ENCODE results near the gene SIL1. TPM values are rescaled to one million over a fixed set of nuclear protein-coding genes. Genes with fewer than 3 reads are reported as not detected.

SIL1 gene
- total and polyA plus RNA-seq, 2 of the 8 experiments (the other 6 are each of a cell fraction or from before 2014, with no cell fraction given): 8.3 to 12.8 TPM

- Histone ChIP-seq H3K23ac (ENCODE audit: insufficient read length) (no peak overlapping the region), H3K27ac (ENCODE audit: low read depth, low read length) (no peak overlapping the region), H3K4me1 (replicated peaks in 1 of 4; ENCODE audit: control insufficient read depth in 3 of 4, insufficient read depth in 4 of 4, low read length in 3 of 4) (peaks cover 0 to 5% (median 0%) of the 10 kb centered on the region in 4 experiments; a peak in 1 of 7 replicates), H3K79me2 (ENCODE audit: control insufficient read depth in 1 of 2, insufficient read depth in 2 of 2, low read length in 2 of 2) (no peaks in the 10 kb centered on the region), H3K23me2 (ENCODE audit: low read depth, low read length) (no peaks in the 10 kb centered on the region), H3K9me3 (ENCODE audit: insufficient read depth in 2 of 2, low read depth in 1 of 2, low read length in 1 of 2) (no peaks in the 10 kb centered on the region), H3K36me3 (ENCODE audit: control insufficient read depth in 2 of 4, insufficient read depth in 4 of 4, low read length in 3 of 4) (no peaks in the 10 kb centered on the region), H2BK5ac (ENCODE audit: low read depth, low read length) (no peak overlapping the region), H3K14ac (ENCODE audit: insufficient read length) (no peak overlapping the region), H2BK15ac (ENCODE audit: low read length) (no peak overlapping the region), H4K91ac (replicated peaks; ENCODE audit: insufficient read length, low read length) (no peak overlapping the region), H4K8ac (ENCODE audit: extremely low read depth, insufficient read depth, low read length) (no peak overlapping the region), H3K9ac (replicated peaks in 1 of 4; ENCODE audit: extremely low read depth in 1 of 4, low read depth in 3 of 4, low read length in 3 of 4) (no peak overlapping the region), H3K4me3 (ENCODE audit: extremely low read depth in 1 of 4, insufficient read depth in 2 of 4, low read depth in 3 of 4, low read length in 4 of 4) (no peak overlapping the region), H3K56ac (replicated peaks; ENCODE audit: insufficient read length, low read depth, low read length) (no peak overlapping the region), H2AK5ac (ENCODE audit: low read depth, low read length) (no peak overlapping the region), H3K4me2 (ENCODE audit: insufficient read depth in 1 of 2, low read depth in 2 of 2, low read length in 2 of 2) (no peak overlapping the region), H2BK12ac (ENCODE audit: low read depth, low read length) (no peak overlapping the region; the same call in 1 of the 2 replicates), H4K20me1 (replicated peaks in 1 of 2; ENCODE audit: control insufficient read depth in 1 of 2, insufficient read depth in 2 of 2, low read length in 2 of 2) (no peaks in the 10 kb centered on the region), H3K79me1 (ENCODE audit: low read depth, low read length) (no peaks in the 10 kb centered on the region), H2BK120ac (replicated peaks; ENCODE audit: low read depth, low read length) (no peak overlapping the region), H4K5ac (ENCODE audit: insufficient read length, low read depth, low read length) (no peak overlapping the region), H2BK20ac (ENCODE audit: low read length) (no peak overlapping the region), H3K18ac (ENCODE audit: extremely low read depth, low read length) (no peak overlapping the region), H3K27me3 (replicated peaks in 1 of 4; ENCODE audit: control insufficient read depth in 3 of 4, extremely low read depth in 1 of 4, insufficient read depth in 3 of 4, low read length in 3 of 4) (no peaks in the 10 kb centered on the region; a peak in 1 of 7 replicates), H3K4ac (replicated peaks; ENCODE audit: insufficient read length, low read depth, low read length) (no peak overlapping the region), H2AFZ (ENCODE audit: low read length) (no peak overlapping the region)
- WGBS, 2 experiments (ENCODE audit: extremely low coverage in 1 of 2, insufficient coverage in 1 of 2, insufficient read length in 1 of 2, insufficient replicate concordance in 2 of 2, low coverage in 1 of 2, low lambda C conversion rate in 2 of 2, missing lambda C conversion rate in 1 of 2): 92% methylated on average over 10 of the region's 10 CpGs; no CpG with 5 or more reads in 1 of the 2 experiments
- ChIA-PET CTCF (ENCODE audit: partially characterized antibody) (interaction anchor here (0.7 to 7.7 kb wide), 12 partner anchors 10 to 382 kb away, joined by 3 to 39 read pairs (median 3); no protein-coding TSS in a partner anchor), POLR2A (ENCODE audit: partially characterized antibody) (interaction anchor here (0.6 to 0.9 kb wide), 3 partner anchors 9 to 219 kb away, joined by 3 to 5 read pairs (median 4); no protein-coding TSS in a partner anchor)
- no peak for FAIRE-seq
- TF ChIP-seq SIN3A (conservative IDR thresholded peaks at IDR 0.05 in 1 of 2, IDR thresholded peaks at IDR 0.05 in 1 of 2; ENCODE audit: low read depth in 1 of 2, low read length in 2 of 2): no peak
- no peak for TF ChIP-seq HDAC6 (IDR thresholded peaks at IDR 0.05; ENCODE audit: low read depth, low read length)
- no peak for TF ChIP-seq SAP30 (IDR thresholded peaks at IDR 0.05; ENCODE audit: insufficient read depth, insufficient replicate concordance, low read length)
- no peak for DNase-seq (ENCODE audit: low read depth in 1 of 2, low spot score in 2 of 2)
Measured at GRCh38 chr5:138975098-138975847, 222.9 kb downstream of the SIL1 start.
